PC-9 (cell line): ENCODE data around the gene TUBGCP2.

Experiments used
- CTCF ChIP-seq: fragments of 200-600 bp; sonication (generic); conservative IDR thresholded peaks from 2 replicates; pipeline ENCODE4 v1.6.1; 2017; ENCODE audit warnings: mixed run types, antibody characterized with exemption, mild to moderate bottlenecking, moderate library complexity
- EZH2 ChIP-seq: fragments of 200-600 bp; sonication (generic); IDR thresholded peaks from 2 replicates; pipeline ENCODE4 v1.8.0; 2017; ENCODE audit warnings: antibody characterized with exemption, low read depth

GRCh38 chr10:133318494-133319127, 9.9 kb upstream of the TUBGCP2 start:
- TF ChIP-seq CTCF (peak; percentile 64), EZH2 (no peak)
